NCI-H1436 treated with DMSO at 0.1 percent for 48 hours (cell line): Measurements from ENCODE around the gene PCNT.
"Not testable (repeated sequence)": the region's sequence is repeated elsewhere in the genome, so short reads cannot be mapped to it uniquely, and the experiment has no call there.

Experiments used
- DNase-seq: peaks from one replicate; lab custom pipeline; 2025; lab: John Stamatoyannopoulos, UW

PCNT gene

GRCh38 chr21:46304955-46305354 is 19.0 kb upstream of the PCNT start:
- no peak for DNase-seq

GRCh38 chr21:46307625-46308024 is 16.3 kb upstream of the PCNT start:
- DNase-seq, result no peak

GRCh38 chr21:46308431-46308830 is 15.5 kb upstream of the PCNT start:
- no peak for DNase-seq

DNA sequence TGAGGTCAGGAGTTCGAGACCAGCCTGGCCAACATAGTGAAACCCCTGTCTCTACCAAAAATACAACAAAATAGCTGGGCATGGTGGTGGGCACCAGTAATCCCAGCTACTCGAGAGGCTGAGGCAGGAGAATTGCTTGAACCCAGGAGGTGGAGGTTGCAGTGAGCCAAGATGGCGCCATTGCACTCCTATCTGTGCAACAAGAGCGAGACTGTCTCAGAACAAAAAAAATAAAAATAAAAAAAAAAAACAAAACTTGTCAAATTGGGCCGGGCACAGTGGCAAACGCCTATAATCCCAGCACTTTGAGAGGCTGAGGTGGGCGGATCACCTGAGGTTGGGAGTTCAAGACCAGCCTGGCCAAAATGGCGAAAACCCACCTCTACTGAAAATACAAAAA is 13.7 kb upstream of the PCNT start:
- DNase-seq, result not testable (repeated sequence)

DNA sequence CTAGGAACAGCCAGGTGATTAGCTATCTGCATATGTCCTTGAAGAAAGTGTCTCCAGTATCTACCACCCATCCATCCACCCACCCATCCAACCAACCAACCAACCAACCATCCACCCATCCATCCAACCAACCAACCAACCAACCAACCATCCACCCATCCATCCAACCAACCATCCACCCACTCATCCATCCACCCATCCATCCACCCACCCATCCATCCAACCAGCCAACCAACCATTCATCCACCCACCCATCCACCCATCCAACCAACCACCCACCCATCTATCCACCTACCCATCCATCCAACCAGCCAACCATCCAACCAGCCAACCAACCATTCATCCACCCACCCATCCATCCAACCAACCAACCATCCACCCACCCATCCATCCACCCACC is 12.4 kb upstream of the PCNT start:
- no peak for DNase-seq

DNA sequence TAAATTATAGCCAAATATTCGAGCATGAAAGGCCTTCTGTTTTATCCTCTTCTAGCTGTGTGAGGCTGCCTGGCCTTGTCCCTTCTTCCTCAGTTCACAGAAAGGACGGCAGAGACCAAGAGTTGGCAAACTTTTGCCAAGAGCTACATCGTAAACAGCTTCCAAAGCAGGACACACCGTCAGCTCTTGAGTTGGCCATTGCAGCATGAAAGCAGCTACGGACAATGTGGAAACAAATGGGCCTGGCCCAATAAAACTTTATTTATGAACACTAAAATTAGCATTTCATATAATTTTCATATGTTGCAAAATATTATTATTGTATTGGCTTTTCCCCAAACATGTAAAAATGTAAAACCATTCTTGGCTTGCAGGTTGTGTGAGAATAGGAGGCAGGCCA is 11.0 kb upstream of the PCNT start:
- no peak for DNase-seq

DNA sequence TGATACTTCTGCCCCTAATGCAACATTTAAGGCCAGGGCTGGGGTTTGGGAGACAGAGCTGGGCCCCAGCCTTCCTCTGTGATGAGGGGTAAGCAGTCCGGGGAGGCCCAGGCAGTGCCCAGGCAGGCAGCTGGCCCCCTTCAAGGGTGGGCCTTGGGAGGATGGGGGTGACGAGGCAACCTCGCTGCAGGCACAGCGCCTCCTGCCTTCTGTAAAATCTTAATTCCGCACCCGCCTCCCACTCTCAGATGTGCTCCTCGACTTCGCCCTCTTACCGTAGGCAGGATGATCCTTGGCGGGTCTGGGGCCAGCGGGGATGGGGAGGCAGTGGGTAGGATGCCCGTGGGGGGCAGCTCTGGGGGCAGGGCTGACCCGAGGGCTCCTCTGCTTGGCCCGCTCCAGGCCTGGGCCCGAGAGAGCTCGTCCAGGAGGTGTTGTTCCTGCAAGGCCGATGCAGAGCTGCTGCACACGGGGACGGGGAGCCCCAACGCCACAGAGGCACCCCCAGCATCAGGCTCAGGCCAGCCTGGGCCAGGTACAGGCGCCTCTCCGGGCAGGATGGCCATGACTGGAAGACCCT is 9.4 kb upstream of the PCNT start:
- no peak for DNase-seq

DNA sequence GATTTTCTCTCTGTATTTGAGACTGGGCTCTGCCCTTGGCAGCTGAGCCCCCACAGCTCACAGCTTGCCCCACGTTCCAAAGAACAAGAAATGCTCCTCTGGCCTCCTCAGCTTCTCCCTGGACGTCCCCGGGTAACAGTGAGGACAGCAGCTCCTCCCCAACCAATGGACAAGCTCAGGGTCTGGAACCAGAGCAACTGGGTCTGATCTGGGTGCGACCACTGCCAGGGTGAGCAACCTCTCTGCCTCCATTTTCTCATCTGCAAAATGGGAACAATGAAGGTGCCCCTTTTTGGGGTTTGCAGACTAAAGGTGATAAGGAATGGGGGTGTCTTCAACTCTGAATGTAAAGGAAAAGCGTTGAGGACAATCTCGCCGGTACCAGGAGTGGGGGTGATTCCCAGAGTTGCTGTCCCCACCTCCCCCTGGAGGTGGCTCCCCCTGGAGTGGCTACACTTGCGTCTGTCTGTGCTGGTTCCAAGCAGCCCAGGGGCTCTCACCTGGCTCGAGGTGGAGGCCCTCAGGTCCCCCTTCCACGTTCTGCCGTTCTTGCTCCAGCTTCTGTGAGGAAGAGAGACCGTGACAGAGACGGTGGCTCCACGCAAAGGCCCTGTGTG is 7.1 kb upstream of the PCNT start:
- DNase-seq, result no peak

DNA sequence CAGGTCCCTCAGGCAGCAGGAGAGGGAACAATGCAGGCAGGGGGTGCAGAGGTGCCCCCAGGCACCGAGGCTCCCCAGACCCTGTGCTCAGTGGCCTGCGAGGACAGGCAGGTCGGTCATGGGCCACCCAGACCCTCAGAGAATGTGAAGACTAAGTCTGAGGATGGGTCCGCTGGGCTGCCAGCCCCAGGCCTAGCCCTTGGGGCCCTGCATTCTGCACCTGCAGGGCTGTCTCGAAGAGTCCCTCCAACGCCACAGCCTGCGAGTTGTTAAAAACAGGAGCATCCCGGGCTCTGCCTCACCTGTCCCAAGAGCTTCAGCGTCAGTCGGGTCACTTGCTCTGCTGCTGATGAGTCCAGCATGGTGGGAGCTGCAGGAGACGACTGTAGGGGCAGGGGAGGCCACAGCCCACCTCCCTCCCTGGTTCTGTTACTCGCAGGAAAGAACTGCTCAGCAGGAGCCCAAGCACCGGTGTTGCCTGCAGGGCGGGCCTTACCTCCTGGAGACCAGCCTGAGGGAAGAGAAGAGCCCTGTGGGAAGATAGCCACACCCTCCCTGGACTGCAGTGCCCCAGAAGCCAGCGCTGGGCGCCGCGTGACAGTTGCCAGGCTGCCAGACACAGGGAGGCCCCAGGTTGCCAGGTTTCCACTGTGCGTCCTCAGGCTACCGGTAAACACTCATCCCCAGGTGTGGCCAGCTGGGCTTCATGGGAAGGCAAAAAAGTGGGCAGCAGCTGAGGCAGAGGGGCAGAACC is 6.1 kb upstream of the PCNT start:
- no peak for DNase-seq

DNA sequence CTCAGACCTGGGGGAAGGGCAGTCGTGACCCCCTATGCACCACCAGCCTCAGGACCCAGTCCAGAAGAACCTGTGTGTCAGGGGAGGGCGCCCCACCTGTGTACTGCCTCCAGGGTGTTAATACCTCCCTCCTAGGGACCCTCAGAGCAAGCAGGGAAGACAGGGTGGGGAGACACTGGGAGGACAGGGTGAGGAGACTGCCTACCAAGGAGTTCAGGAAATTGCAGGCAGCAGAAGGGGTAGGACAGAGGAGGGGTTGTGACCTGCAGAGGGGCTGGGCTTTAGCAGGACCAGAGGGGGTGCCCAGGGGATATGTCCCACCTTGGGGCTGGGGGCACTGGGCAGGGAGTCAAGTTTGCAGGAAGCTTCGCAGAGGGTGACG is 5.5 kb upstream of the PCNT start:
- no peak for DNase-seq

DNA sequence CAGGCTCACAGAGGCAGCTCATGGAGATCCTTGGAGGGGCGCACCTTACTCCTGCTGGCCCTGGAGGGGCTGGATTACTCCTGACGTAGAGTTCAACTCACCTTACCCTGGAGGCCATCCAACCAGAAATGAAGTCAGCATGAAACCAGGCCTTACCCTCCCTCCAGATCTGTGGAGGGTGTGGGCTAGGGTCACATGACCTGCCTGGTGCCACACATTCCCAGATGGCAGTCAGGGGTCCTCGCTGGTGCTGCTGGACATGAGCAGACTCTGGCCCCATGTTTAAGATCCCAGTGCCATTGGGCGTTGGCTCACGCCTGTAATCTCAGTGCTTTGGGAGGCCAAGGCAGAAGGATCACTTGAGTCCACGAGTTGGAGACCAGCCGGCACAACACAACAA is 4.8 kb upstream of the PCNT start:
- DNase-seq, result no peak

- no peak for DNase-seq
Measured at GRCh38 chr21:46320331-46320801, 3.6 kb upstream of the PCNT start.

- no peak for DNase-seq
Measured at GRCh38 chr21:46322351-46323226, 1.4 kb upstream of the PCNT start.

DNA sequence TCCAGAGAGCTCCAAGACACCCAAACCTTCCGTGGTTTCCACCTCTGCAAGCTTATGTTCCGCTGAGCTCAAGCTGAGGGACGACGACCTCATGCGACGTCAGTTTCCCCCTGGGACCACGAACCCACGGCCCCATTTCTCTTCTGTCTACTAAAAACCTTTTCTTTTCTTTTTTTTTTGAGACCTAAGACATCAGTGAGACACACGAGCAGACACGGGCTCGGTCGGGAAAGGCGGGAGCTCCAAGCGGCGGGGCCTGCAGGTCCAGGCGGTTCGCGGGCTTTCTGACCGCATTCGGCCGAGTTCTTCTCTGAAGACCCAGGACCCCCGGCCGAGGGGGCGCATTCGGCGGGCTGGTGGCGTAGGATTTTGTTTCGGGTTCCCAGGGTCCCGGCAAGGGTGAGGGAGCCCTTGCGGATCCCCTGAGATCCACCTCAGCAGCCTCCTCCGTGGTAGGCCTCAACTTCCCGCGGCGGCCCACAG is 688 bp upstream of the PCNT start:
- DNase-seq, result no peak

DNA sequence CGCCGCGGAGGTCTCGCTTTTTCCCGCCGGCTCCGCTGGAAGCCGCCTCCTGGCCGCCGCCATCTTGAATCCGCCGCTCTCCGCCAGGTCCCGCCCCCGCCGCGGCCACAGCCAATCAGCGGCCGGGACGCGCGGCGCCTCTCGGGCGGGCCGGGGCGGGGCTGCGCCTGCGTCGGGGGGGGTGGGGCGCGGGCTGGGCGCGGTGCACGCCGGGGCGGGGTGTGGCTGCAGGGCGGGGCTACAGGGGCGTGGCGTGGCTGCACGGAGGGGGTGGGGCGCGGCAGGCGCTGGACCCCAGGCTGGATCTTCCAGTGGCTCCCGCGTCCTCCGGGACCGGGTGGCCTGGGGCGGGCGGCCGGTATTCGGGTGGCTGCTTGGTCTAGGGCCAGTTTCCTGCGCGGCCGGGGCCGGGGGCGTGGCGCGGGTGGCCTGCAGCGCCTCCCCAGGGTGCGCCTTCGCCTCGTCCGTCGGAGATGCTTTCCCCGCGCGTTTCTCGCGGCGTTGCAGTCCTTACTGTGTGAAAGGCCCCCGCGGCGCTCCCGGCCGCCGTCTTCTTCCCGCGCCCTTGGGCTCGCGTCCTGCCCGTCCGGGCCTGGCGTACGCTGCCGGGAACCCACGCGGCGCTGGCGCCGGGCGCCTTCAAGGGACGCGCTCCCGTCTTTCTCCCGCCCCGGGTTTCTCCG is 575 bp downstream of the PCNT start:
- DNase-seq, result no peak

- no peak for DNase-seq
Measured at GRCh38 chr21:46325073-46325912, 1.3 kb downstream of the PCNT start.

DNA sequence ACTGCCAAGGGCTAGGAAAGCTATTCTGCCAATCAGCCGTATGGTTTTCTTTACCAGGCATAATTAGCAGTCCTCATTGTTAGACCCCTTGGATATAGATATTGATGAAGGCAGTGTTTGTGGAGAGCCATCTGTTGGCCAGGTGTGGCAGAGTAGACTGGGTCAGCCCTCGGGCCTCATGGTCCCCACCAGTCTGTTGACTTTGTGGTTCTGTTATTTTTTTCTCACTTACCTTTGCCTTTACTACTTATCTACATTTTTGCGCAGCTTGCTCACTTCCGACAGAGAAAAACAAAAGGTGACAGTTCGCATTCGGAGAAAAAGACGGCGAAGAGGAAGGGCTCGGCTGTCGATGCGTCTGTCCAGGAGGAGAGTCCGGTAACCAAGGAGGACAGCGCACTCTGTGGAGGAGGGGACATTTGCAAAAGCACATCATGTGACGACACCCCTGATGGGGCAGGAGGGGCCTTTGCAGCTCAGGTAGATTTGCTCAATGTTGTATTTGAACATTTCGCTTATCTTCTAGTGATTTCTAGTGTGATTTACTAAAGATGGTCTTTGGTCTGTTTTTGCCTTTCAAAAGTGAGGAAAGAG is 2.3 kb downstream of the PCNT start:
- DNase-seq, result no peak

DNA sequence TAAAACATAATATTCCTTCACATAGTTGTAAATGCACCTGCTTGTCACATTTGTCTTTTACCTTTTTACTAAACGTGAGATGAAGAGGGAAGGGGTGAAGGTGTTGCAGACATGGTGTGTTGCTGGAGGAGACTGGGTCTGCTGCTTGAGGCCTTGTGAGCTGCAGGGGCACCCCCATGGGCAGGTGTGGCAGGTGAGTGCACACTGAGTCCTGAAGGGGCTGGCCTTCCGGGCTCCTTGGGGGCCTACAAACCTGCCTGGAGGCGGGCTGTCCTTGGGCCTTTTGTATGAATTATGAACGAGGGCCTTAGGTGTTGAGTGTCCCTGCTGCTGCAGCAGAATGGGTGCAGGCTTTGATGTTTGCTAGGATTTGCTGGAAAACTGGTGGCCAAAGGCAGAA is 3.8 kb downstream of the PCNT start:
- DNase-seq, result no peak

DNA sequence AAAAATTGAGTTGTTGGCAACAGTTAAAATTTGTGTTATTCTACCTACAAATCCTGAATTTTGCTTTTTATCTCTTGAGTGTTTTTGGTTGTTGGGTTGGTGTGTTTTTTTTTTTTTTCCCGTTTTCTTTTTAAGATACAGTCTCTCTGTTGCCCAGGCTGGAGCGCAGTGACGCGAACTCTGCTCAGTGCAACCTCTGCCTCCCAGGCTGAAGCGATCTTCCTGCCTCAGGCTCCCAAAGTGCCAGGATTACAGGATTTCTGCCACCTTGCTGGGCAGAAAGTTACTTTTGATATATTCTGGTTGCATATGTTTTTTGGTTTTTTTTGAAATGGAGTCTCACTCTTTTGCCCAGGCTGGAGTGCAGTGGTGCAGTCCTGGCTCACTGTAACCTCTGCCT is 4.2 kb downstream of the PCNT start:
- DNase-seq, result no peak

DNA sequence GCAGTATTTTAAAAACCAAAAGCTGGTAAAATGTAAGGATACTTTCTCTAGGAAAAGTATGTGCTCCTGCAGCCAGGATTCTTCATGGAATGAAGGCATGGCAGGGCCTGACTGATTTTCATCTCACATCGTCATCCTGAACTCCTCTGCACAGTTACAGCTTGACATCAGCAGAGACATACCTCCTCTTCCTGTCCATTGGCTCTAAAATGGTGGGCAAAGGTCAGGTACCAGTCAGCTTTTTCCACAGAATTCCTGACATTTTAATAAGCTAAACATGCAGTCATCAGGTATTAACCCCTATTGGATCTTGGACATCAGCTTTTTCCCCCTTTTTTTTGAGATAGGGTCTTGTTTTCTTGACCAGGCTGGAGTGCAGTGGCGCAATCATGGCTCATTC is 5.8 kb downstream of the PCNT start:
- no peak for DNase-seq
